IPS-18c (cell line): ENCODE results near the gene RAI14.
"Not testable (repeated sequence)": the region's sequence is repeated elsewhere in the genome, so short reads cannot be mapped to it uniquely, and the experiment has no call there.

Source experiments
- H3K4me3 ChIP-seq: 2 replicates; pipeline ENCODE4 v1.7.0; 2013; ENCODE audit warnings: low read depth, mild to moderate bottlenecking, low read length, moderate library complexity; ENCODE audit not compliant: insufficient read depth
- H3K9me3 ChIP-seq: one replicate; pipeline ENCODE4 v1.6.1; 2013; ENCODE audit warnings: mild to moderate bottlenecking, low read length, moderate library complexity; ENCODE audit not compliant: control insufficient read depth, insufficient read depth

The RAI14 gene

GRCh38 chr5:34802834-34803563 is 146.9 kb downstream of the RAI14 start:
- Histone ChIP-seq H3K4me3 (no peak overlapping the region), H3K9me3 (no peaks in the 10 kb centered on the region)

- H3K4me3 ChIP-seq: no peak overlapping the region
- H3K9me3 ChIP-seq: no peaks in the 10 kb centered on the region
These were observed 148.0 kb downstream of the RAI14 start for GRCh38 chr5:34803974-34804732.

- Histone ChIP-seq H3K4me3 (no peak overlapping the region), H3K9me3 (no peaks in the 10 kb centered on the region)
These were observed 148.8 kb downstream of the RAI14 start for GRCh38 chr5:34804913-34805312.

GRCh38 chr5:34806532-34806931 is 150.4 kb downstream of the RAI14 start:
- no peak overlapping the region for H3K4me3 ChIP-seq
- no peaks in the 10 kb centered on the region for H3K9me3 ChIP-seq

GRCh38 chr5:34811706-34812105 is 155.6 kb downstream of the RAI14 start:
- Histone ChIP-seq H3K9me3 (no peaks in the 10 kb centered on the region), H3K4me3 (no peak overlapping the region)

- no peak overlapping the region for H3K4me3 ChIP-seq
- no peaks in the 10 kb centered on the region for H3K9me3 ChIP-seq
These were observed 157.4 kb downstream of the RAI14 start for GRCh38 chr5:34813509-34813908.

GRCh38 chr5:34817558-34818351 is 161.6 kb downstream of the RAI14 start:
- no peaks in the 10 kb centered on the region for H3K9me3 ChIP-seq
- no peak overlapping the region for H3K4me3 ChIP-seq

- Histone ChIP-seq H3K9me3 (no peaks in the 10 kb centered on the region), H3K4me3 (no peak overlapping the region)
These were observed 162.6 kb downstream of the RAI14 start for GRCh38 chr5:34818717-34819116.

- Histone ChIP-seq H3K9me3 (no peaks in the 10 kb centered on the region), H3K4me3 (no peak overlapping the region)
These were observed 164.5 kb downstream of the RAI14 start for GRCh38 chr5:34820593-34820992.

GRCh38 chr5:34822956-34823715 is 167.0 kb downstream of the RAI14 start:
- Histone ChIP-seq H3K9me3 (no peaks in the 10 kb centered on the region), H3K4me3 (no peak overlapping the region)

- Histone ChIP-seq H3K4me3 (no peak overlapping the region), H3K9me3 (no peaks in the 10 kb centered on the region)
These were observed 170.2 kb downstream of the RAI14 start for GRCh38 chr5:34826347-34826746.

- no peak overlapping the region for H3K4me3 ChIP-seq
These were observed 171.7 kb downstream of the RAI14 start for GRCh38 chr5:34827588-34828506.

GRCh38 chr5:34830827-34831226 is 174.7 kb downstream of the RAI14 start:
- not testable (repeated sequence) for H3K4me3 ChIP-seq, H3K9me3 ChIP-seq

More at GRCh38 chr5:34827588-34828506, 171.7 kb downstream of the RAI14 start:
- no peaks in the 10 kb centered on the region for H3K9me3 ChIP-seq

GRCh38 chr5:34831303-34831702 is 175.2 kb downstream of the RAI14 start:
- Histone ChIP-seq H3K4me3 (no peak overlapping the region), H3K9me3 (no peaks in the 10 kb centered on the region)

- Histone ChIP-seq H3K9me3 (no peaks in the 10 kb centered on the region), H3K4me3 (no peak overlapping the region)
These were observed 176.4 kb downstream of the RAI14 start for GRCh38 chr5:34832568-34832967.

GRCh38 chr5:34833090-34833489 is 177.0 kb downstream of the RAI14 start:
- Histone ChIP-seq H3K4me3 (no peak overlapping the region; the same call in 1 of the 2 replicates), H3K9me3 (no peaks in the 10 kb centered on the region)
